Endodermal cell (in vitro differentiated cells): ENCODE results near the gene WLS. TPM values are rescaled to one million over a fixed set of nuclear protein-coding genes. Genes with fewer than 3 reads are reported as not detected.

ENCODE experiments used
- DNase-seq: peaks from one replicate; pipeline ENCODE4 v3.0.0-alpha.2; 2017
- H3K27ac ChIP-seq: 2 replicates; pipeline ENCODE4 v1.5.1; 2013; ENCODE audit warnings: mild to moderate bottlenecking, low read depth, low read length, moderate library complexity
- H3K27me3 ChIP-seq: 2 replicates; pipeline ENCODE4 v1.6.1; 2013; ENCODE audit warnings: mild to moderate bottlenecking, low read length, moderate library complexity; ENCODE audit not compliant: insufficient read depth, control insufficient read depth, poor library complexity, severe bottlenecking
- H3K36me3 ChIP-seq: 2 replicates; pipeline ENCODE4 v1.7.0; 2013; ENCODE audit warnings: mild to moderate bottlenecking, low read length, moderate library complexity; ENCODE audit not compliant: control insufficient read depth, insufficient read depth
- H3K4me1 ChIP-seq: one replicate; pipeline ENCODE4 v1.7.0; 2013; ENCODE audit warnings: low read length; ENCODE audit not compliant: control insufficient read depth, insufficient read depth
- H3K4me3 ChIP-seq: 2 replicates; pipeline ENCODE4 v1.5.1; 2013; ENCODE audit warnings: mild to moderate bottlenecking, low read length, moderate library complexity
- H3K9ac ChIP-seq: 2 replicates; pipeline ENCODE4 v1.6.1; 2013; ENCODE audit warnings: mild to moderate bottlenecking, low read length, moderate library complexity; ENCODE audit not compliant: poor library complexity, severe bottlenecking; ENCODE audit errors: extremely low read depth
- H3K9me3 ChIP-seq: 2 replicates; pipeline ENCODE4 v1.6.1; 2013; ENCODE audit warnings: mild to moderate bottlenecking, low read length, moderate library complexity; ENCODE audit not compliant: control insufficient read depth
- H3K27ac Mint-ChIP-seq: 2 replicates; pipeline ENCODE4 v1.8.0; 2020; ENCODE audit warnings: mixed read lengths
- H3K27me3 Mint-ChIP-seq: 2 replicates; pipeline ENCODE4 v1.8.0; 2021; ENCODE audit warnings: mild to moderate bottlenecking, mixed read lengths; ENCODE audit not compliant: insufficient read depth
- H3K36me3 Mint-ChIP-seq: 2 replicates; pipeline ENCODE4 v1.8.0; 2020; ENCODE audit warnings: low read depth, mixed read lengths
- H3K4me1 Mint-ChIP-seq: 2 replicates; pipeline ENCODE4 v1.8.0; 2020; ENCODE audit warnings: mixed read lengths
- H3K4me3 Mint-ChIP-seq: 2 replicates; pipeline ENCODE4 v1.8.0; 2020; ENCODE audit warnings: mild to moderate bottlenecking, moderate library complexity, mixed read lengths
- H3K9me3 Mint-ChIP-seq: 2 replicates; pipeline ENCODE4 v1.8.0; 2020; ENCODE audit warnings: mild to moderate bottlenecking, mixed read lengths
- WGBS, 2 experiments: methylation state at CpG; one replicate each; pipeline versions ENCODE4 v1.1.5 to v1.1.7; 2013; ENCODE audit warnings: missing lambda C conversion rate in 2 of 2, mixed read lengths in 1 of 2; ENCODE audit not compliant: insufficient coverage in 1 of 2, insufficient read length in 1 of 2; 5-methylcytosine and 5-hydroxymethylcytosine counted together
- total RNA-seq, 2 donors: library from RNA; stranded (reverse); fragmentation: NEBNext Ultra II Directional in 1 of 2; extraction: Animal tissue kit (Norgen Biotek cat#: 25700) in 1 of 2; gene quantifications; 2 replicates in 1 of 2; 3 replicates in 1 of 2; pipeline ENCODE4 v1.2.1, GENCODE V29; 2021
- TF ChIP-seq, protein P1 (sequence below): fragments of 200-600 bp; sonication (generic); conservative IDR thresholded peaks from 2 replicates; pipeline ENCODE4 v1.5.0; 2021; ENCODE audit warnings: antibody characterized with exemption, mild to moderate bottlenecking

The WLS gene
- total RNA-seq, 2 donors from 2014 or later = 90.8 to 115 TPM

DNA sequence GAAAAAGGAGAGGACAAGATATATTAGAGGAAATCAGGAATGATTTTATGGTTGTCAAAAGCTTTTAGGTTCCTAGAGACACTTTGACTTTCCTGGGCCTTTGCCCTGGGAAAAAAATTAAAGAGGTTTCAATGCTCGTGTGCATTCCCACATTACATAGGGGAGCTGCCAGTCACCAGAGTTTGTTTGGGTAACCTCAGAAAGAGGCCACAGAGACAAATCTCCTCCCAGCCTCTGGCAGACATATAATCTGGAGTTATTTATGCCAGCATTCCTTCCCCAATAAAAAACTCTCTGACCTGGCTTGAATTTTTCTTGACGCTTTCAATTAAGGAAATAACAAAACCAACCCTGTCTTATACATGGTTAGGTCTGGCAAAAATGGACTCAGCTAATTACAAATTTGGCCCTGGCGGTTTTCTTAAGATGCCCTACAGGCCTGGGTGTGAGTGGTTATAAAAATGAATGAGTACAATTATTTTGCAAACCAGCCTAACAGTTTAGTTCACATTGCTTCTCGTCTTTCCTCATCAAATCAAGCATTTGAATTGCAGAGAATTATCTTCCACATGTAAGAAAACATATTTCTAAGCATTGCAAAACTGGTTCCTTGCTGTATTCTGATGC is 63.7 kb downstream of the WLS start:
- Mint-ChIP-seq H3K9me3 (peaks cover 5% of the 10 kb centered on the region), H3K4me1 (peaks cover 12% of the 10 kb centered on the region), H3K27me3 (peaks cover 84% of the 10 kb centered on the region), H3K4me3 (no peak overlapping the region), H3K27ac (no peak overlapping the region), H3K36me3 (peaks cover 4% of the 10 kb centered on the region)
- DNase-seq = no peak
- Histone ChIP-seq H3K36me3 (peaks cover 5% of the 10 kb centered on the region), H3K4me3 (no peak overlapping the region), H3K27ac (no peak overlapping the region), H3K4me1 (peaks cover 7% of the 10 kb centered on the region), H3K9ac (no peak overlapping the region), H3K27me3 (peaks cover 6% of the 10 kb centered on the region), H3K9me3 (no peaks in the 10 kb centered on the region)
- 77 to 90% methylated on average over 1 to 4 of the region's 4 CpGs for WGBS, 2 experiments
- TF ChIP-seq, protein P1, sequence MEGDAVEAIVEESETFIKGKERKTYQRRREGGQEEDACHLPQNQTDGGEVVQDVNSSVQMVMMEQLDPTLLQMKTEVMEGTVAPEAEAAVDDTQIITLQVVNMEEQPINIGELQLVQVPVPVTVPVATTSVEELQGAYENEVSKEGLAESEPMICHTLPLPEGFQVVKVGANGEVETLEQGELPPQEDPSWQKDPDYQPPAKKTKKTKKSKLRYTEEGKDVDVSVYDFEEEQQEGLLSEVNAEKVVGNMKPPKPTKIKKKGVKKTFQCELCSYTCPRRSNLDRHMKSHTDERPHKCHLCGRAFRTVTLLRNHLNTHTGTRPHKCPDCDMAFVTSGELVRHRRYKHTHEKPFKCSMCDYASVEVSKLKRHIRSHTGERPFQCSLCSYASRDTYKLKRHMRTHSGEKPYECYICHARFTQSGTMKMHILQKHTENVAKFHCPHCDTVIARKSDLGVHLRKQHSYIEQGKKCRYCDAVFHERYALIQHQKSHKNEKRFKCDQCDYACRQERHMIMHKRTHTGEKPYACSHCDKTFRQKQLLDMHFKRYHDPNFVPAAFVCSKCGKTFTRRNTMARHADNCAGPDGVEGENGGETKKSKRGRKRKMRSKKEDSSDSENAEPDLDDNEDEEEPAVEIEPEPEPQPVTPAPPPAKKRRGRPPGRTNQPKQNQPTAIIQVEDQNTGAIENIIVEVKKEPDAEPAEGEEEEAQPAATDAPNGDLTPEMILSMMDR = no peak

DNA sequence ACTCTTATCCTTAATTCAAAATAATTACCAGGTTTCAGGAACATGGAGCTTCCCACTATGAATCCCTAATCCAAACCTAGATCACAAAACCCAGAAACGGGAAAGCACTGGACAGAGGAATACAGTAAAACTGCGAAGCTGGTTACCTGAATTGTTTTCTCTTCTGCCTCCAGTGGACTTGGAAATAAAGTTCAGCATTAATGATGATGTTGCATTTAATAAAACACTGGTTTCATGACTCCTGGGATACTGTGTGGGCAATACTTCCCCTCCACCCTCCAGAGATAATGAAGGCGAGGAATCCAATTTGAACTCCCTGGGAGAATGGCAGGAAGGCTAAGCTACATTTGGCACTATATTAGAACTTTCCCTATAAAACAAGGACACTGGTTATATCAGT is 65.1 kb downstream of the WLS start:
- peaks cover 10% of the 10 kb centered on the region for H3K36me3 Mint-ChIP-seq
- DNase-seq = no peak
- H3K27ac Mint-ChIP-seq = no peak overlapping the region
- H3K4me3 Mint-ChIP-seq = no peak overlapping the region
- Histone ChIP-seq H3K27ac (no peak overlapping the region), H3K4me1 (no peaks in the 10 kb centered on the region), H3K27me3 (peaks cover 6% of the 10 kb centered on the region), H3K9ac (no peak overlapping the region), H3K36me3 (peaks cover 18% of the 10 kb centered on the region), H3K4me3 (no peak overlapping the region), H3K9me3 (no peaks in the 10 kb centered on the region)
- H3K4me1 Mint-ChIP-seq = no peaks in the 10 kb centered on the region
- TF ChIP-seq, protein P1 = no peak
- whole genome bisulfite sequencing, 2 experiments = 96 to 100% methylated on average over 2 to 3 of the region's 3 CpGs
- peaks cover 5% of the 10 kb centered on the region for H3K9me3 Mint-ChIP-seq
- H3K27me3 Mint-ChIP-seq = peaks cover 90% of the 10 kb centered on the region

DNA sequence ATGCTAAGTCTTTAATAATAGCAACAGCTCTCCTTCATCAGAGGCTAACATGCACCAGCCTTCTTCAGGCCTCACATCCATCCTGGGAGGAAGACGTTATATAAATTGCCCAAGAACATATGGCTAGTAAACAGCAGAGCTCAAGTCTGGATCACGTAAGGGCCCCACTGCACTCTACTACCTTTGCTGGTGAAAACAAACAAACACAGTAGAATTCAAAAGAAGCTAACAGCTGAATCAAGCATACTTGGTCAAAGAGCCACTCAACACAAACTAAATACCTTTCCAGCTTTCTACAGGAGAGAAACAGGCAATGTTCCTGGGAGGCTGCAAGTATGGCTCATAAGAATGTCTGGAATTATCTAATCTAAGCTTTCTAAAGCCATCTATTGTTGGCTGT is 66.0 kb downstream of the WLS start:
- WGBS, 2 experiments = 91 to 100% methylated on average over 2 of the region's 2 CpGs
- H3K4me1 ChIP-seq = no peaks in the 10 kb centered on the region
- Mint-ChIP-seq H3K4me3 (no peak overlapping the region), H3K4me1 (no peaks in the 10 kb centered on the region), H3K27ac (no peak overlapping the region), H3K27me3 (peaks cover 93% of the 10 kb centered on the region), H3K9me3 (peaks cover 3% of the 10 kb centered on the region), H3K36me3 (peaks cover 15% of the 10 kb centered on the region)
- no peak overlapping the region for H3K27ac ChIP-seq
- no peak overlapping the region for H3K4me3 ChIP-seq
- no peaks in the 10 kb centered on the region for H3K9me3 ChIP-seq
- TF ChIP-seq, protein P1 = no peak
- H3K27me3 ChIP-seq = peaks cover 6% of the 10 kb centered on the region
- DNase-seq = no peak
- peaks cover 24% of the 10 kb centered on the region for H3K36me3 ChIP-seq
- no peak overlapping the region for H3K9ac ChIP-seq
